Calu3 (cell line): ENCODE results near the gene CHST8. TPM values are rescaled to one million over a fixed set of nuclear protein-coding genes. Genes with fewer than 3 reads are reported as not detected.

ENCODE experiments used
- BruUV-seq: library from RNA; stranded (reverse); fragments of 400-500 nt; replicated peaks from 2 replicates; lab custom pipeline; 2021; lab: Mats Ljungman, UMichigan
- CTCF ChIA-PET: fragments of 300-600 bp; sonication (Branson Sonifier 250); formaldehyde crosslinking; loops from one replicate; lab custom pipeline; 2022; ENCODE audit warnings: antibody characterized with exemption; lab: Charles Lee
- DNase-seq: peaks from one replicate; pipeline ENCODE4 v3.0.0; 2022
- H3K27ac Mint-ChIP-seq: one replicate; pipeline ENCODE4 v1.8.0; 2022; ENCODE audit warnings: mixed read lengths; ENCODE audit not compliant: unreplicated experiment
- H3K27me3 Mint-ChIP-seq: one replicate; pipeline ENCODE4 v1.8.0; 2022; ENCODE audit warnings: mixed read lengths; ENCODE audit not compliant: unreplicated experiment
- H3K36me3 Mint-ChIP-seq: one replicate; pipeline ENCODE4 v1.8.0; 2022; ENCODE audit warnings: mild to moderate bottlenecking, moderate library complexity, mixed read lengths; ENCODE audit not compliant: insufficient read depth, unreplicated experiment
- H3K4me1 Mint-ChIP-seq: one replicate; pipeline ENCODE4 v1.8.0; 2022; ENCODE audit warnings: mild to moderate bottlenecking, low read depth, mixed read lengths; ENCODE audit not compliant: unreplicated experiment
- H3K4me3 Mint-ChIP-seq: one replicate; pipeline ENCODE4 v1.8.0; 2022; ENCODE audit warnings: mild to moderate bottlenecking, low read depth, moderate library complexity, mixed read lengths; ENCODE audit not compliant: unreplicated experiment
- H3K9me3 Mint-ChIP-seq: one replicate; pipeline ENCODE4 v1.8.0; 2022; ENCODE audit warnings: low read depth, mixed read lengths; ENCODE audit not compliant: unreplicated experiment
- intact Hi-C: fragments of 100-400 bp; cut with micrococcal nuclease; formaldehyde crosslinking; loops from one replicate; pipeline ENCODE4 v1.10.0; 2022; ENCODE audit not compliant: unreplicated experiment
- total RNA-seq: library from RNA; stranded (reverse); gene quantifications from 2 replicates; pipeline ENCODE4 v1.2.3, GENCODE V29; 2022
- TF ChIP-seq, protein P1 (sequence below): fragments of 200-600 bp; IDR thresholded peaks from one replicate; pipeline ENCODE4 v1.8.0; 2022; ENCODE audit warnings: antibody characterized with exemption; ENCODE audit not compliant: unreplicated experiment

CHST8 gene
- total RNA-seq, 1 experiment from 2014 or later, result not detected

DNA sequence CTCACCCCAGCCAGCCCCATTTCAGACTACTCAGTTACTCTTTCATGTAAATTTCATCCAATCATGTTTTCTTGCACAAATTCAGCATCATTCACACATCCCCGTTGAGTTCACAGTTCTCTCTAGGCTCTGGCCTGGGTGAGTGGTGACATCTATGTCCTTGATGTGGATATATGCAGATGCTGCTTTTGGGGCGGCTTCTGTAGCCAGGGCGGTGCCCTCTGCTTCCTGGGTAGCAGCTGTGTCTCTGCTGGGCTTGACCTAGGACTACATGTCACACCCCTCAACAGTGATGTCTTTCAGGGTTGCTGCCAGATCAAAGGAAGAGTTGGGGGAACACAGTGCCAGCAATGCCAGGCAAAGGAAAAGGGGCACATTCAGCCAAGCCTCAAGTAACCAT is 106.4 kb downstream of the CHST8 start:
- CTCF ChIA-PET, result no interaction called here
- Mint-ChIP-seq H3K27me3 (peaks cover 96% of the 10 kb centered on the region), H3K27ac (no peak overlapping the region), H3K4me3 (no peak overlapping the region), H3K9me3 (no peaks in the 10 kb centered on the region), H3K36me3 (no peaks in the 10 kb centered on the region), H3K4me1 (no peaks in the 10 kb centered on the region)
- no peak for DNase-seq
- TF ChIP-seq, protein P1, sequence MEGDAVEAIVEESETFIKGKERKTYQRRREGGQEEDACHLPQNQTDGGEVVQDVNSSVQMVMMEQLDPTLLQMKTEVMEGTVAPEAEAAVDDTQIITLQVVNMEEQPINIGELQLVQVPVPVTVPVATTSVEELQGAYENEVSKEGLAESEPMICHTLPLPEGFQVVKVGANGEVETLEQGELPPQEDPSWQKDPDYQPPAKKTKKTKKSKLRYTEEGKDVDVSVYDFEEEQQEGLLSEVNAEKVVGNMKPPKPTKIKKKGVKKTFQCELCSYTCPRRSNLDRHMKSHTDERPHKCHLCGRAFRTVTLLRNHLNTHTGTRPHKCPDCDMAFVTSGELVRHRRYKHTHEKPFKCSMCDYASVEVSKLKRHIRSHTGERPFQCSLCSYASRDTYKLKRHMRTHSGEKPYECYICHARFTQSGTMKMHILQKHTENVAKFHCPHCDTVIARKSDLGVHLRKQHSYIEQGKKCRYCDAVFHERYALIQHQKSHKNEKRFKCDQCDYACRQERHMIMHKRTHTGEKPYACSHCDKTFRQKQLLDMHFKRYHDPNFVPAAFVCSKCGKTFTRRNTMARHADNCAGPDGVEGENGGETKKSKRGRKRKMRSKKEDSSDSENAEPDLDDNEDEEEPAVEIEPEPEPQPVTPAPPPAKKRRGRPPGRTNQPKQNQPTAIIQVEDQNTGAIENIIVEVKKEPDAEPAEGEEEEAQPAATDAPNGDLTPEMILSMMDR, result no peak
- no TSS peak for BruUV-seq
- intact Hi-C loops, result no loop called here

DNA sequence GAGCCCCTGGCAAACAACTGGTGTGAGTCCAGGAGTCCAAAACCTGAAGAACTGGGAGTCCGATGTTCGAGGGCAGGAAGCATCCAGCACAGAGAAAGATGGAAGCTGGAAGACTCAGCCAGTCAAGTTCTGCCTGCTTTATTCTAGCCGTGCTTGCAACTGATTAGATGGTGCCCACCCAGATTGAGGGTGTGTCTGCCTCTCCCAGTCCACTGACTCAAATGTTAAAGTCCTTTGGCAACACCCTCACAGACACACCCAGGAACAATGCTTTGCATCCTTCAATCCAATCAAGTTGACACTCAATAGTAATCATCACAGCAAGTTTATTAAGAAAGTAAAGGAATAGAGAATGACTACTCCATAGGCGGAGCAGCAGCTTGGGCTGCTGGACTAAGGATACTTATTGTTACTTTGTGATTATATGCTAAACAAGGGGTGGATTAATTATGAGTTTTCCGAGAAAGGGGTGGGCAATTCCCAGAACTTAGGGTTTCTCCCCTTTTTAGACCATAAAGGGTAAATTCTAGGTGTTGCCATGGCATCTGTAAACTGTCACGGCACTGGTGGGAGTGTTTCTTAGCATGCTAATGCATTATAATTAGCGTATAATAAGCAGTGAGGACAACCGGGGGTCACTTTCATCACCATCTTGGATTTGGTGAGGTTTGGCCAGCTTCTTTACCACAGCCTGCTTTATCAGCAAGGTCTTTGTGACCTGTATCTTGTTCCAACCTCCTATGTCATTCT is 109.3 kb downstream of the CHST8 start:
- BruUV-seq, result no TSS peak
- Mint-ChIP-seq H3K4me1 (no peaks in the 10 kb centered on the region), H3K36me3 (no peaks in the 10 kb centered on the region), H3K4me3 (no peak overlapping the region), H3K27ac (no peak overlapping the region), H3K27me3 (peaks cover 100% of the 10 kb centered on the region), H3K9me3 (no peaks in the 10 kb centered on the region)
- intact Hi-C loops, result no loop called here
- TF ChIP-seq, protein P1, result no peak
- DNase-seq, result no peak
- CTCF ChIA-PET, result no interaction called here

DNA sequence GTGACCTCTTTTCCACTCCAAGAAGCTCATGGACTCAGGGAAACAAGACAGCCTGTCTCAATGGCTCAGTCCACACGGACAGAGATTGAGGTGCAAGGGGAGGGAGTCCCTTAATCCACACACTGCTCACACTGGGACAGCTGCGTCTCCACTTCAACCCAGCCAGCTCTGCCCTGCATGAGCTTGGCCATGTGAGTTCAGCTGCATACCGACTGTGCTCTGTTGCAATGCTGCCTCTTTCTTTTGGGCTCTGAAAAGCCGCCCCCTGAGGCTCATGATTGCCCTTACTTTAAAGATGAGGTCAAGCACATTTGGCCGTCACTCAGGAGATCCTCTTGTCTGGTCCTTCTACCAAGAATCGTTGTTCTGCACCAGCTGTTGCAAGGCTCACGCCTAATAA is 110.1 kb downstream of the CHST8 start:
- H3K27ac Mint-ChIP-seq, result no peak overlapping the region
- H3K27me3 Mint-ChIP-seq, result peaks cover 100% of the 10 kb centered on the region
- H3K4me1 Mint-ChIP-seq, result no peaks in the 10 kb centered on the region
- DNase-seq, result no peak
- H3K4me3 Mint-ChIP-seq, result no peak overlapping the region
- no peaks in the 10 kb centered on the region for H3K9me3 Mint-ChIP-seq
- BruUV-seq, result no TSS peak
- TF ChIP-seq, protein P1, result no peak
- H3K36me3 Mint-ChIP-seq, result no peaks in the 10 kb centered on the region
- intact Hi-C loops, result no loop called here
- CTCF ChIA-PET, result interaction anchor here (0.5 kb wide), 1 partner anchor 333 kb away, joined by 3 read pairs; no protein-coding TSS in a partner anchor

DNA sequence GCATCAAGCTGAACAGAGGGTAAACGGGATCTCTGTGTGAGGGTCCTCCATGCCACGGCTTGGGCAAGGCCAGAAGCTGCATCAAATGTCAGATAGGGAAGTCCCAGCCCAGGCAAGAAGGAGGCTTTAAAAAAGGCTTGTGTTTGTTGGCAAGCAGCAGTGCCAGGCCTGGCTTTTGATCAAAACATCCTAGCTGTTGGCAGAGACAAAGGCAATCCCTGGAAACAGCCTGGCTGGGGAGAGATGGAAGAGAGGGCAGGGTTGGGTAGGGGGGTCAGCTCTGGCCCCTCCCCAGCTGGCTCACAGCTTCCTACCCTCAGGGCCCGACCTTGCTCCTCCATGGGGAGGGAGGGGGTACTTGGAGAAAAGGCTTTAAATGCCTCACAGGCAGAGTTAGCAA is 113.2 kb downstream of the CHST8 start:
- BruUV-seq, result no TSS peak
- Mint-ChIP-seq H3K27me3 (peaks cover 100% of the 10 kb centered on the region), H3K4me1 (no peaks in the 10 kb centered on the region), H3K27ac (no peak overlapping the region), H3K4me3 (no peak overlapping the region), H3K9me3 (no peaks in the 10 kb centered on the region), H3K36me3 (no peaks in the 10 kb centered on the region)
- intact Hi-C loops, result no loop called here
- DNase-seq, result no peak
- TF ChIP-seq, protein P1, result no peak
- CTCF ChIA-PET, result no interaction called here
